HG03565 (cell line): Measurements from ENCODE around the gene KIF6.

Experiments
- ATAC-seq: cut with Tn5 transposase; IDR thresholded peaks from one replicate; pipeline ENCODE4 v1.9.1; 2021; ENCODE audit warnings: mild to moderate bottlenecking, moderate library complexity; ENCODE audit not compliant: unreplicated experiment

The KIF6 gene

DNA sequence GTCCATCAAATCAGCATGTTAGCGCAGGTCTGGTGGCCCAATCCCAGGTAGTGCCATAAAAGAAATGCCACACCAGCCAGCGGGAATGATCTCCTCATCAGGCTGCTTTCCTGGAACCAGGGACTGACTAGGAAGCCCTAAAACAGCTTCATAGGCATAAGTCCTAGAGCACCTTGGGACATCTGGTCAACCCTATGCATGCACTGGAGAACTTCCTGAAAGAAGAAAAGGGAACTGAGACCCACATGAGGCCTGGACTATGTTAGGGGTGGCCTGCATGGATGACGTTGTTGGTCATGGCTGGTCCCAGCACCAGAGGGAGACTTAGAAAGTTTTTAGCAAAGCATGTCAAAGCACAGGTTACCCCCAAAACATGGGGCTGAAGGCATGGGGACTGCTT lies 395.2 kb downstream of the KIF6 start:
- no peak for ATAC-seq

DNA sequence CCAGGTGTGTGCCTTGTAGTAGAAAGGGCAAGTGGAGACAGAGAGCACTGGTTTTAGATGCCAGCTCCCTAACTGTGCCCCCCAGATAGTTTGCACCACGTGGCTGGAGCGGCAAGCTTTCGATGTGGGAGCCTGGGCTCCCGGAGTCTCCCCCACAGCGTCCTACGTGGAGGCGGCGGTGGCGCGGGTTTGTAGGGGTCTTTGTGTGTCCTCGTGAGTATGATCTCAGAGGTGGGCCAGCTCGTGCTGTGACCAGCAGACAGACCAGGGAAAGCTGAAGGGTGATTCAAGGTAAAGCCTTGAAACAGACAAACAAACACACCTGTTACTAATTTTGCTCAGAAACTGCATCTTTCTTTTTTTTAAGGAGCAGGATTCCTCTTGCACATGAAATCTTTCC lies 397.1 kb downstream of the KIF6 start:
- ATAC-seq: no peak

DNA sequence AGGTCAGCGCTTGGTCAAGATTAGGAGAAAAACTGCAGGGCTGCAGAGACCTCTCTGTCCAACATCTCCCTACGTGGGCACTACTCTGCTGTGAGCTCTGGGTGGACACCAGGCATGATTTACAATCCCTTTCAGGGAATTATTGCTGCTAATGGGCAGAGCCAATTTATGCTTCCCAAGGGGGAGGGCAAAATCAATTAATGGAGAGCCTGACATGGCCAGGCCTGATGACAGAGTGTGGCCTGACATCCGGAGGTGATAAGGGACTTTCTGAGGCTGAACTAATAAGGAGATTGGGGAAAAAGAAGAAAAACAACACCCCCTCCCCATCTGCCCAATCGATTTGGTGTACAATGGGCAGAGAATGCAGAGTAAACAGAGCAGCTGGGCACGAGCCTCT lies 397.7 kb downstream of the KIF6 start:
- no peak for ATAC-seq

DNA sequence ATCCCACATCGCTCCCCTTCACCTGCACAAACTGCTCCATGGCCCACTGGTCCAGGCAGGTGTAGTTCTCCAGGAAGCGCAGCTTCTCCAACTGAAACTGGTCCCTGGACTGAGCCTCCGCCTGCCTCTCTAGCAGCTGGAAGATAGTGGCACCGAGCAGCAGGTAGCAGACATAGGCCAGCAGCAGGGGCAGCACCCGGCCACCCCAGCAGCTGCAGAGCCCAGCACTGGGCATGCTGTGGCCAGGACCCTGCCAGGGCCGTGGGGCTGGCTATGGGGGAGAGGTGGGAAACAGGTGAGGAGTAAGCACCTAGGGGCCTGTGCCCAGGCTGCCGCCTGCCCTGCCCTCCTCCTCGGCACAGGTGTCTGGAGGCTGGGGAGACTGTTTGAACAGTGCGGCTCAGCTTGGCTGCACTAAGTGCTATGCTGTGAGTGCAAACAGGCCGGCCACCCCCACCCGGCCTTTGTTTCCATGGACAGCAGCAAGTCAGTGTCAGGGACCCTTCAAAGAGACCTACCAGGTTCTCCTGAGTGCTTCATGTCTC lies 402.8 kb downstream of the KIF6 start, which contains the start of gene KCNK16:
TSS of gene KCNK16 (minus strand) at position 397 of the 545 bp plus-strand sequence. CDS start at position 235, 162 bp downstream.
- ATAC-seq: no peak

DNA sequence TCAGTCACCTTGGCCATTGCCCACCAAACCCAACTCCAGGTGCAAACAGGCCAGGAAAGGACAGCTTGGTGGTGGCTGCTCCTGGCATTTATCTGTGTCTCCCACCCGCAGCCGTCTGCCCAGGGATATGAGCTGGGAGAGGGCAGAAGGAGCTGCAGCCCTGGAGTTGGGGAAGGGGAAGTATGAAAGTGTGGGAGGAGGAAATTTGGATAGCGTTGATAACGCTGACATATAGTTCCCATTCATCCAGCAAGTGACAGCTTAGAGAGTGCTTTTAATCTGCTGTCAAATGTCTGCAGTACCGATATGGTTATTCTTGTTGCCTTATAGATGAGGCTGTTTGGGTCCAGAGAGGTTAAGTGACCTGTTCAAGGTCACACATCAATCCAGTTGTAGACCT lies 403.4 kb downstream of the KIF6 start:
- no peak for ATAC-seq

DNA sequence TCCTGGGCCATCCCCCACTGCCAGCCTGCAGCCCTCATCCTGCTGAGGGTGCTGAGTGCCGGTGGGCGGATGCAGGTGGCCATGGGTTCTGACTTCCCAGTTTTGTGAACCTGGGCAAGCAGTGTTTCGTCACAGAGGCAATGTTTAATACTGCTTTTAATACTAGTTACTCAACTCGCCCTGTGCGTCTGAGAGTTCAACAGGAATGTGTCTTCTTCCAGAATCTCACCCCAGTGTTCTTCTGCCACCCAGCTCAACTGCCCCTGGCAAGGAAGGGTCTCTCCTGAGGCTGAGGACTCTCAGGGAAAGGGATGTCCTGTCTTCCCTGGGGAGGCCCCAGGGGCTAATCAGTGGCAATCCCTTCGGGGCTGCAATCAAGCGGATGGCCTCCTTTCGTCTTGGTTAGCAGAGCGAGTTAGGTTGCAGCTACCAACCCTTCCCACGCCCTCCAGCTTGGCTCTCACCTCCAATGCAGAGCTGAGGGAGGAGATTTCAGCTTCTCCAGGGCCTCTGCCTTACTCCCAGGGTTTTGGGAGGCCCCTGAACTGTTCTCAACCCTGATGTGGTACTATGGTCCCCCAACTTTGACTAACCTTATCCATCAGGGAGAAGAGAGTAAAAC lies 404.7 kb downstream of the KIF6 start:
- no peak for ATAC-seq

DNA sequence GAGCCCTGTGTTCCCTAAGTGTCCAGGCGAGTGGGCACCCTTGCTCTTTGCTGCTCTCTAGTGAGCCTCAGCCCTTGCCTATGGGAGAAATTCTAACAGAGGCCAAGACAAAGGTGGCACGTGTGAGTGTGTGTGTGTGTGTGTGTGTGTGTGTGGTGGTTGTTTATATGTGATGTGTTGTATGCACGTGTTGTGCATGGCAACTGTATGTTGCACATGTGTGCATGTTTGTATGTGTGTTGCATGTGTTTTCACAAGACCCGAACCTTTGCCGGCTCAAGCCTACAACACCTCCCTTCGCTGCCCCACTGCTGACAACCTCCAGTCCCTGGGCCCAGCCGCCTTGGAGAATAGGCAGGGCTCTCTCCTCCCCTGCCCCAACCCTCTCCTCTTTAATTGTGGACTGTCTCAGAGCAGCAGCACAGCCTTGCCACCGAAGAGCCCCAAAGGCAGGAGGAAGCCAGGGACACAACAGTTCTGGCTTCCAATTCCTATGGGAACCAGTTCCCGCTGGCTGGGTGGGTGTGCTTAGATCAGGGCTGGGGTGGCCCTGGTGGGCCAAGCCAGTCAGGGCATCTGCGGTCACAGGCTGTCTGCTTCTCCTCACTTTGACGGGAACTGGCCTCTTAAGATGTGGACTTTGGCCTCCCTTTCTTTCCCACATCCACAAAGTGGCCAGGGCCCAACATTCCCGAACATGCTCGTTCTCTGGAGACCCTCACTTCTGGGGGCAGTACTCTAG lies 405.4 kb downstream of the KIF6 start:
- ATAC-seq: no peak

DNA sequence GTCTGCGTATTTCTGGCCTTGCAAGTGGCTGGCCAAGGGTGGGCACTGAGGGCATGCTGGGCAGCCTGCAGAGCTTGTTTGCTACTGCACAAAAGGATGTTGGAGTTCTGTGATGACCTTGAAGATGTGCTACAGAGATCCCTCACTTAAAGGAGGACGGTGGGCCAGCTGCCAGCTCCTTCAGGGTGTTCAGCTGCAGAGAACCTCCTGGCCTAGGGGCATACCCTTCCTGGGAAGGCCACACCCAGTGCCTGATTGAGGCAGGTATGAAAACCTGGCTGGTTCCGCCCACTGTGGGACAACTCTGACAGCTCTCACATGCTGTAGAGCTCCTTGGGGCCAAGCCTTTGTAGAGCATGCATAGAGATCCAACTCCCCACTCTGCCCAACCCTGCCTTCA lies 408.0 kb downstream of the KIF6 start:
- no peak for ATAC-seq

DNA sequence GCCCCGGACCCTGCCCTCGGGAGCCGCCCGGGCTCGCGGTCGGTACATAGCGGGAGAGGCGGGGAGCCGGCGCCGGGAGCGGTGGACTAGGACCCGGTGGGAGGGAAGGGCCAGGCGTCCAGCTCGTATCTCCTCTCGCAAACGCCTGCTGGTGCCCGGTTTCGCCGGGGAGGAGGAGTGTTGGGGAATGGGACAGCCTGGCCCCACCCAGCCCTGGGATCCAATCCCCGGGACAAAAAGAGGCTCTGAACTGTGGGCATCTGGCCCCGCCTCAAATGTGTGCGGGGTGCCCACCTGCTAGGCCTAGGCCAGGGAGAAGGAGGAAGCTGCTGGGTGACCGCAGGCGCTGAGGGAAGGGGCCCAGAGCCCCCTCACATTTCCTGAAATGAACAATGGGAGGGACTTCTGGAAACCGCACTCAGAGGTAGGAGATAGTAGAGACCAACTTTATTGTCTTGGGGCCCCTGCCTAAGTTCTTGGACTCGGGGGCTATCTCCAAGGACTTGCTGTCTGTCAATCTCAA lies 410.9 kb downstream of the KIF6 start, which contains the start of gene KCNK17:
TSS of gene KCNK17 (minus strand) at position 147 of the 523 bp plus-strand sequence. CDS start at position 48, 99 bp downstream.
- ATAC-seq: no peak

DNA sequence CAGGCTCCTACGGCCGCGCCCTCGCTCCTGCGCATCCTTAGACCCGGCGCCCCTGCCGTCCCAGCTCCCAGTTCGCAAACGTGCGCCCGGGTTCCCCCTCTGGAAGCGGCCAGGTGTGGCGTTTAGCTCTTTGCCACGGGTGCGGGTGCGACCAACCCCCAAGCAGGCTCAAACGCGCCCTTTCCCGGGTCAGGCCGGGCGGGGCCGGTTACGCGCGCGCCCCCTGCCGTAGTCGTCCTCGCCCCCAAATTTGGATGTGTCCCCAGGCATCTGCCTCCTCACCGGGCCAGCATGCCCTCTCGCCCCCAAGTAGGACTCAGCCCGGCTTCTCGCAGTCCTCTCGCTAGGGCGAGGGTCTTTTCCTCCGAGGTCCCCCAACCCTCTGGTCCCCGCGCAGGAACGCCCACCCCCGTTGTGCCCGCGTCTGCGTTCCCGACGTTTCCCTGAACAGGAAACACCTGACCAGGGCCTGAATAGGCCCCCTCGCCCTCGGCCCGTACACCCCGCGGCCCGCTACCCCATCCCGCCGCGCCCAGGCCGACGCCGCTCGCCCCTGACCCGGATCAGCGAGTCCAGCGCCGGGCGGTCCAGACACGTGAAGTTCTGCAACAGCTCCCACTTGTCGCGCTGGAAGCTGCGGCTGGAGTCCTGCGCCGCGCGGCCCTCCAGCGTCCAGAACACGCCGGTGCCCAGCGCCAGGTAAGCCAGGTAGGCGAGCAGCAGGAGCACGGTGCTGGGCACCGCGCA lies 411.5 kb downstream of the KIF6 start:
- ATAC-seq: no peak

DNA sequence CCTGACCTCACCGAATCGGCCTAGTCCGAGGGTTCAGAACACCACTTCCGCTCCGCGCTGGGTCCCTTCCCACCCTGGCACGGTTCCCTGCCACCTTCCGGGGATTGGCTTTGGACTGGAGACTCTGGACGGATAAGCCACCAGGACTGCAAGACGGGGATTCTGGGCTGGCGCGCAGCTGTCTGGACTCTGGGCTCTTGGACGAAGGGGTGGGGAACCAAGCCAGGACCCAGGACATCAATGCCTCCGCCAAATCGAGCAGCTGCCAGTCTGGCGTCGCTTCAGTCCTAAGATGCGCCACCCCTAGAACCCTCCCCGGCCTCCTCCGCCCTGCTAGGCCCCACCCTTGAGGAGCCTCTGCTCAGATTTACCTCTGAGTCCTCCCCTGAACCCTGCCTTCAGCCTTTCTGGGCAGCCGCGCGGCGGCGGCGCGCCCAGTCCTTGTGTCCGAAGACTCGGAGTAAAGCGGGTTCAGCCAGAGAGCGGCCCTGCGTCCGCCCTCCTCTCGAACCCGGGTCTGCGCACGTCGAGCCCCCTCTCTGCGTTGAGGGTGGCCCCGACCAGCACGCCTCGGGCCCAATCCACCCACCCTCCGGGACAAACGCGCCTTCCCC lies 412.2 kb downstream of the KIF6 start:
- ATAC-seq: no peak

DNA sequence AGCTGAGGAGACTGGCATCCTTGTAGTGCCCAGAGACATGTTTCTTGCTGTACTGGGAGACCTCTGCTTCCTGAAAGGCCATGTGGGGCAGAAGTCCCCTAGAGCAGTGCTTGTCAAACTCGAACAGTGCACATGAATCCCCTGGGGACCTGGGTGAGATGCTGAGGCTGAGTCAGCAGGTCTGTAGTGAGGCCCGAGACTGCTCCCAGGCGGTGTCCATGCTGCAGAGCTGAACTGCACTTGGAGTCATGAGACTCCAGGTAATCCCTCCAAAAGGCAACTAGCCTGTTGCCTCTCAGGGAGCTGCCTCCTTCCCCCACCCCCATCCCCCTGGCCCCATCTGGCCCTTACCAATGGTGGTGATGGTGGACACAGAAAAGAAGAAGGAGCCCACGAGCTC lies 414.7 kb downstream of the KIF6 start:
- ATAC-seq: no peak

DNA sequence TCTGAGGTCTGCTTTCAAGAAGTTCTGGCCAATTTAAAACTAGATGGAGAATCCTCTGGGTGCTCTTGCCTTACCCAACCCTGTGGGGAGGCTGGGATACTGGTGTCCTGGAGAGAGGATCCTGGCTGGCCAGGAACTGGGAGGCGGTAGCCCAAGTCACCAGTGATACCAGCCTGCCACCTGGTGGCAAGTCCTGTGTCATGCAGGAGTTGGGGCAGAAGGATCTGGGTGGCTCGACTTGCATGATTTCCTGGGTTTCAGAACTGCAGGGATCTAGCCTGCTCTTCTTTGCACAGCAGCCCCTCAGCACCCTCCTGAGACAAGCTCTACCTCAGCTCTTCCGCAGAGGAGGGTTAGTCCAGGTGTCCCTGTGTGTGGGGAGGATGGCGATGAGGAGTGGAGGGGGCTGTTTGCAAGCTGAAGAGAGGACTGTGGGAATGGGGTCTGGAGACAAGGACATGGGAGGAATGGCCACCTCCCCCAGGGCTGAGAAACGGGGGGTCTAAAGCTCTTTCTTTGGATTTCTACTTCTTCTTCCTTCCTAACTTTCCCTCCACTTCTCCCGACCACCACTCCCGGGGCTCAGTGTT lies 415.2 kb downstream of the KIF6 start:
- ATAC-seq: no peak

DNA sequence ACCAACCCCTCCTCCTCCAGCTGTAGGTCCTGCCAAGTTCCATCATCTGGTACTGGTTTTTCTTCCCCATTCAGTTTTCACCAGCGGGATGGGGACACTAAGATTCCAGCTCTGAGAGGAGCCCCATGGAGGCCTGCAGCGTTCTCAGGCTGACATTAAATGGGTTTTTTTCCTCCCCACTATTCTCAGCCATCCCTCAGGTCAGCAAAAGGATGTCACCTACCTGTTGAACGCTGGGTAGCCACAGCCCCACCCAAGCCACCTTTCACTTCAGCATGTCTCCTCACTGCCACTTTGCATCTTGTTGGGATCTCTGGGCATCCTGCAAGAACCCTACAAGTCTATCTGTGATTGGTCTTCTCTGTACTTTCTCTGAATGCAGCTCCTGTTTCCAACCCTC lies 417.7 kb downstream of the KIF6 start:
- no peak for ATAC-seq

DNA sequence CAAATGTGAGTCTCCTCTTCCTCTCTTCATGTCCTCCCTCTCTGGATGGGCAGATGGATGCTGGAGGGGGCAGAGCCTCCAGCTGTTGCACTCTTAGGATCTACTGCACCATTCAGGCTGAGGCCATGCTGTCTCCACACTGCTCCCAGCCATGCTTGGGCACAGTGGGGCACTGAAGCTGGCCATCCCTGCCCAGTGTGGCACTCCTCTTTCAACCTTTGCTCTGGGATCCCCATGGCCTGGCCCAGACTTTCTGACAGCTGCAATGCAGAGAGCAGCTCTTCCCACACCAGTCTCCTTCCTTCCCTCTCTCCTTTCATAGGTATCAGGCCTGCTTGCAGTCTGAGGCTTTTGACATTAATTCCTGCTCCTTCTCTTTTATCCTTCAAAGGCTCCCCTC lies 420.3 kb downstream of the KIF6 start:
- ATAC-seq: no peak

DNA sequence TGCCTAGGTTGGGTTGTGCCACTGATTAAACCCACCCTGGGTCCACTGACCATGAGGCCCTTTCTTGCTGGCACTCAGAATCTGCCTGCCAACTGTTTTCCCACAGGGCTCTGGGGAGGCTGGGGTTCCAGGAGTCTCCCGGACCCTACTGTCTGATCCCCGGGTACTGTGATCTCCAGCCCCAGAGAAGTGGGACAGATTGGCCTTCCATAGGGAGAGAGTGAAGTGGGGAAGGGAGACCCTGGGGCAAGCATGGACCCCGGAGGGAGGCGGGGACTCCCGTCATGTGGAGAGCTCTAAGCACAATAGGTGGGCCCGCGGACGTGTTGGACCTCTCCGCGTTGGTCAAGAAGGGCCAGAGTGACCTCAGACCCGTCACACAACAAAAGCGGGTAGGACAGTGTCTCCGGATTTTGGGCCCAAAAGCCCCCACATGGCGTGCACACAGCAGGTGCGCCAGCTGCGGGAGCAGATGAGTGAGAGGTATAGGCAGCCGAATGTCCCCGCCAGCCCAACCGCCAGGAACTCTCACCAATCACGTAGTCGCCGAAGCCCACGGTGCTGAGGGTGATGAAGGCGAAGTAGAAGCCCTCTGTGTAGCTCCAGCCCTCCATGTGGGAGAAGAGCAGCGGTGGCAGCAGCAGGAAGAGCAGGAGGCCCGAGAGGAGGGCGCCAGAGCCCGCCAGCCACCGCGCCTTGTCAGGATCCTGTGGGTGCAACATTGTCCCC lies 421.6 kb downstream of the KIF6 start:
- no peak for ATAC-seq

DNA sequence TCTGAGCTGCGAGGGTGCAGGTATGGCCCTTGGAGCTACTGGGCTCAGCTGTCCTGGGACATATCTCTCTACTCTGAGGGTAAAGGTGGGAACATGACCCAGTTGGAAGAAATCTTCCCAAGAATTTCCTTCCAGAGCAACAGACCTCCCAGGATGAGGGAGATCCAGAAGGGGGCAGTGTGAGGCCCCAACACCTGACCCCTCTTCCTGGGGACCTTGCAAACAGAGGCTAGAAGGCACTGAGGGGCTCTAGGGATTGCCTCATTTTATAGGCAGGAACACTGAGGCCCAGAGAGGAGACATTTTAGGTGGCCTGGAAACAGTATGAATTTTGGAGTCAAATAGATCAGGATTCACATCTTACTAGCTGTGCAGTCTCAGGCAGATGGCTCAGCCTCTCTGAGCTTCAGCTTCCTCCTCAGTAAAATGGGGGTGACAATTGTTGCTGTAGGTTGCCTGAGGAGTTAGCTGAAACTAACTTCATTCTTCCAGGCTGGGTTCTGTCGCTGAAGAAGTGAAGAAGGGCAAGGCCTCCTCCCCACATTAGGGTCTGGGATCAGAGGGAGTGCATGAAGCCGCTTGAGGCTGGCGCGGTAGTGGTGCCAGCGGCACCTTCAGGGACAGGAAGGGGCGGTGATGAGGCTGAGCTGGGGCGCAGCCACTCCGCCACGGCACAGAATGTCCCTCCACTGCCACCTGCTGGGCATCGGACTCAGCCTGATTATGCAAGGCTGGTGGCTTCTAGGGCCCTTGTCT lies 422.4 kb downstream of the KIF6 start:
- no peak for ATAC-seq

DNA sequence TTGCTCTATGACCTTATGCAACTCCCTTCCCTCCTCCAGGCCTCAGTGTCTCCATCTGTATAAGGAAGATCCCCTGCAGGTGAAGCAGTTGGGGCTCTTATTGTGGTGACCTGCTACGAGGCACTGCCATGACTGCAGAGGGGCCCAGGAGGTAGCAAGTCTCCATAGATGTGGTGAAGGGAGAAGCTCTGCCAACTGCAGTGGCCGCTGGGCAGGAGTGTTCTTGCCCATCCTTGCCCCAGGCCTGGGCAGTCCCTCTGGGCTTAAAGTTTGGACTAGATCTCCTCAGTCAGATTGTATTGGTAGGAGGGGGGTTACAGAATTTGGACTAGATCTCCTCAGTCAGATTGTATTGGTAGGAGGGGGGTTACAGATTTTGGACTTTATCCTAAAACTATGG lies 423.2 kb downstream of the KIF6 start:
- ATAC-seq: no peak

DNA sequence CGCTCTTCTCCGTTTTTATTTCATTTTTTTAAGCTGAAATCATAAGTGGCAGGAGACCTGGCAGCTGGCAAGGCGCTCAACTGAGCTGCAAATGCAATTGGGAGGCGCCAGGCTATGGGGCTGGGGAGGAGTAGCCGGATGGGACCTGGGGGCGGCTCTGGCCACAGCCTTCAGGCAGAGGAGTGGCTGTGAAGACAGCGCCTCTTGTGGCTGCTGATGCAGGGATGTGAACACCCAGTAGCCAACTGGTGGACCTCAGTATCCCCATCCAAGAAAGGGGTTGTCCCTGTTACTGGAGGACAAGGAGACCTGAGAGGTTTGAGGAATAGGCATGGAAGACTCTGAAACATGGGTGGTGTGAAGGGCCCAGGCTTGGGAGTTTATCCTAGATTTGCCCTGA lies 423.6 kb downstream of the KIF6 start:
- no peak for ATAC-seq
